ENCODE data around the gene CDKAL1.
"Not testable (repeated sequence)": the region's sequence is repeated elsewhere in the genome, so short reads cannot be mapped to it uniquely, and the experiment has no call there.

CDKAL1 gene

DNA sequence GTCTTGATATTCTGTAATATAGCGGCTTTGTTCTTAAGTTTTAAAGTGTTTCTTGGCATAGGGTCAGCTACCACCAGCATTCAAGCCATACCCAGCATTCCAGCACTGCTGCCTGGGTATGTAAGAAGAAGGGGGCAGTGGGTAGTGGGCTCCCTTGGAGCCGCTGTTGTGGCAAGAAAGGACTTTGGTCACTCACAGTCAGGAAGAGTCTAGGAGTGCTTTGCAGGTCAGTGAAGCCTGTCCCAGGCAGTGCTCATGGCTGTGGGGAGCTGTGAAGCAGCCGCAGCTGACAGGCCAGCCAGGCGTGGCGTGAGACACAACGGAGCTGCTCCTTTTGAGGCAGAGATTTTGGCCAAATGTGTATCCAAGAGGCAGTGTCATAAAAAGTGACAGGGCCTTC, 512.0 kb downstream of the CDKAL1 start:
- DNase-seq: no peak

DNA sequence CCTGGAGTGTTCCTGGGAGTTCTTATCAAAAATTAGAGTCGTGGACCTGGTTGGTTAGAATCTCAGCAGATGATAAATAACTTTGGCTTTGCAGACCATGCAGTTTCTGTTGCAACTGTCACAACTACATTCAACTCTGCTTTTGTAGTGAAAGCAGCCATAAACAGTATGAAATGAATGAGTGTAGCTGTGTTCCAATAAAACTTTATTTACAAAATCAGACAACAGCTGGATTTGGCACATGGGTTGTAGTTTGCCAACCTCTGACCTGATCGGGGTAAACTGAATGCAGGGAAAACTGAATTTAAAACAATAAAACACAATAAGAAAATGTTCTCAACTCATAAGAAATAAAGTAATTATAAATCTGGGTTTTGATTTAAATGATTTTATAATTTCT, 513.8 kb downstream of the CDKAL1 start:
- no peak for DNase-seq

DNA sequence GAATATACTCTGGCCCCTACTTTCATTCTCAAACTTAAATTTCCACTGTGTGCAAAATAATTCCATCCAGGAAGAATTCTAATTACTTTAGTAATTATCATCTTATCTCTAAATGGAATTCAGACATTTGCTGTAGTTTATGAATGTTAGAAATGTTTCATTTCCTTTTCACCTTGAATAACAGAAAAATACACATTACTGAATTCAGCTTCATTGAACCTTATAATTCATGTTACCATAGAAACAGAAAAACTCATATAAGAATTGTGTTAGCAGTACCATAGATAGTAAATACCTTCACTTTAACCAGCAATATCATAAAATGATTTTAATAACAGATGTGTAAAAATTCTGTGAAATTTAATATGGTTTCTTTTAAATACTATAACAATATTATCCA, 514.9 kb downstream of the CDKAL1 start:
- no peak for DNase-seq

DNA sequence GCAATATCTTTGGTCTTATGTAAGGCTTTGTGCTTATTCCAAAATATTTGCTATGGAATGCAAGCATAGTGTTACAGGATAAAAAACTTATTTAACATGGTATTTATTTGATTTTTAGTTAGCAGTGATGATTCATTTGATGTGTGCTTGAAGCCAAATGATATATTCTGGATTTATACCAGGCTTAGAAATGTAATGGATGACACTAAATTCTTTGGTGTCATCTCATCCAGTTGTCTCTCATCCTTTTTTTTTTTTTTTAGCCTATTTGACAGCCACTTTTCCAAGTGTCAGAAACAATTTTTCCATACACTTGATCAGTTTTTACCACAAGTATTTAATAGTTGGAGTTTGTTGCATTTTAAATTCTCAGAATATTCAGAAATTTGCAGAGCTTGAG, 515.3 kb downstream of the CDKAL1 start:
- no peak for DNase-seq

DNA sequence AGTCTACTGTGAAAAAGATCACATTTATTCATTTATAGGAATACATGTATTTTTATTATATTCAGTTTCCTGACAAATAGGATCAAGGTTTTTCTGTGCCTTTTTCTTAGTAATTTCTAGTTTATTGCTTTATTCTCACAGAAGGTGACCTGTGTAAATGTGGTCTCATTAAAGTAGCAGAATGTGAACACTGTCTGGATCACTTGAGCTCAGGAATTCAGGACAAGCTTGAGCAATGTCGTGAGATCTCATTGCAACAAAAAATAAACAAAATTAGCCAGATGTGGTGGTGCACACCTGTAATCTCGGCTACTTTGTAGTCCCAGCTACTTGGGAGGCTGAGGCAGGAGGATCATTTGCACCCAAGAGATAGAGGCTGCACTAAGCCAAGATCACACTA, 516.7 kb downstream of the CDKAL1 start:
- DNase-seq: no peak

DNA sequence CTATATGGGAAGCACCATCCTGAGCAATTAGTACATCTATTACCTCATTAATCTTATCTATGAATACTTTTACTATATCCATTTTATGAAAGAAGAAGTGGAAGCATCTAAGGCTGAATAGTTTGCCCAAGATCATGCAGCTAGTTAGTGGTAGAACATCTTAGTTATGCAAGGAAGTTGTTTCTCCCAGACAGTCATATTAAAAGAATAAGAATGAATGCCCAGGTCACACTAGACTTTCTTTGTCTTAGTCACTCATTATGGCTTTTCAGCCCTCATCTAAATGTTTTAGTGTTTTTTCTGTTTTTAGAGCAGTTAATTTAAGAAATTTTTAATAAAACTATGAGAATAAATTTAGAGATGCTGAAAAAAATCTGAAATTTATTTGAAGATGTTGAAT, 517.5 kb downstream of the CDKAL1 start:
- no peak for DNase-seq

DNA sequence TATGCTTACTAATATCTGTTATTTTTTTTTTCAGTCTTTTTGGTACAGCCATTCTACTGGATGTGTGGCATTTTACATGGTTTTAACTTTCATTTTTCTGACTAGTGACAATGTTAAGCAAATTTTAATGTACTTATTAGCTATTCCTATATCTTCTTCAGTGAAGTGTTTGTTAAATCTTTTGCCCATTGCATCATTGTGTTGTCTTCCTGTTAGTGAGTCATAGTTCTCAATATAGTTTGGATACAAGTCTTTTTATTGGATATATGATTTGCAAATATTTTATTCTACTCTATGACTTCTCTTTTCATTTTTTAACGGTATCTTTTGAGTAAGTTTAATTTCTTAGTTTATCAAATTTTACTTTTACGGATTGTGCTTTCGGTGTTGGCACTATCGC, 519.4 kb downstream of the CDKAL1 start:
- DNase-seq: no peak

DNA sequence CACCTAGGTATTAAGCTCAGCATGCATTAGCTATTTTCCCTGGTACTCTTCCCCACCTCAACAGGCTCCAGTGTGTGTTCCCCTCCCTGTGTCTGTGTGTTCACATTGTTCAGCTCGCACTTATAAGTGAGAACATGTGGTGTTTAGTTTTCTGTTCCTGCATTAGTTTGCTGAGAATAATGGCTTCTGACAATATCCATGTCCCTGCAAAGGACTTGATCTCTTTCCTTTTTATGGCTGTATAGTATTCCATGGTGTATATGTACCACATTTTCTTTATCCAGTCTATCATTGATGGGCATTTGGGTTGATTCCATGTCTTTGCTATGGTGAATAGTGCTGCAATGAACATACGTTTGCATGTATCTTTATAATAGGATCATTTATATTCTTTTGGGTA, 521.2 kb downstream of the CDKAL1 start:
- not testable (repeated sequence) for DNase-seq

DNA sequence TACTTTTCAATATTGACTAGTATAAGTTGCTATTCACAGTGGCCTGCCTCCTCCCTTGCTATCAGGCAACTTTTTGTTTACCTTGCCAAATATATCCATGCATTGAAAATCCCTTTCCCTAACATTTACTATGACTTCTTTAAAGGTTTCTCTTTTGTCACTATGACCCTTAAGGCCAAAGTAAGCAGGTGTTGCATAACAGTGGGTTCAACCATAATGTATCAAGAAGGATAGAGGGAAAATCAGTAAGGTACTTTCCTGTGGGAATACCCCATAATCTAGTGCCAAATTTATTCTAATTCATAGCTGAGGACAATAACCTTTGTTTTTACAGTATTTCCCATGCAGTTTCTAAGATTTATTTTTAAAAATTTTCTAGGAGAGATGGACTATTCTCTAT, 527.6 kb downstream of the CDKAL1 start:
- DNase-seq: no peak

DNA sequence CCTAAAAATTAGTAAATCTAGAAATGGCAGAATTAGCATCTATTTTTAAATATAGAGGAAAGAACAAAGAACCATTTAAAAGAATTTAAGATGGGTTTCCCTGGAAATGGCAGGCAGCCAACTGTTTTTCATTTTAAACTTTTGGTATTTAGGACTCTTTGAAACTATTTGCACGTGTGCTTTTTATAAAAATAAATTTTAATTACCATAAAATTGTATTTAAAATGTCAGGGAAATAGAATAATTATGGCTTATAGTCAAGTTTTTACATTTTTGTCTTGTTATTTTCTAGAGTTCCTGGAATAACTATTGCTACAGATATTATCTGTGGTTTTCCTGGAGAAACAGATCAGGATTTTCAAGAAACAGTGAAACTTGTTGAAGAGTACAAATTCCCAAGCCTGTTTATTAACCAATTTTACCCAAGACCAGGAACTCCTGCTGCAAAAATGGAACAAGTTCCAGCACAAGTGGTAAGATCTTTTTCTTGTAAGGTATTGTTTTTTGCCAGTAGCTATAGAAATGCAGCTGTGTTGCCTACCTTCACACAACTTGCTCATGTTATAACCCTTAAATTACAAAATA, 530.6 kb downstream of the CDKAL1 start:
- DNase-seq: no peak

DNA sequence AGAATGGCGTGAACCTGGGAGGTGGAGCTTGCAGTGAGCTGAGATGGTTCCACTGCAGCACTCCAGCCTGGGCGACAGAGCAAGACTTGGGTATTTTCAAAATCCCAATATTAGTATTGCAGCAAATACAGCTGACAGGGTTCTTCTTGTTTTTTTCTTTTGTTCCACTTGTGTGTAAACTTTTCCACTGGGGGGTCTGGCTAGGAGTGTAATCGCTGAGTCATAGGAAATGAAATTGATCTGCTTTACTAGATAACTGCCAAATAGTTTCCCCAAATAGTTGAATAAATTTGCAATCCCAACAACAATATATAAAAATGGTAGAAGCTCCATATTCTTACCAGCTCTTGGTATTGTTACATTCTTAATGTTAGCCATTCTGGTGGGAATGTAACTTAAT, 533.3 kb downstream of the CDKAL1 start:
- DNase-seq: no peak

DNA sequence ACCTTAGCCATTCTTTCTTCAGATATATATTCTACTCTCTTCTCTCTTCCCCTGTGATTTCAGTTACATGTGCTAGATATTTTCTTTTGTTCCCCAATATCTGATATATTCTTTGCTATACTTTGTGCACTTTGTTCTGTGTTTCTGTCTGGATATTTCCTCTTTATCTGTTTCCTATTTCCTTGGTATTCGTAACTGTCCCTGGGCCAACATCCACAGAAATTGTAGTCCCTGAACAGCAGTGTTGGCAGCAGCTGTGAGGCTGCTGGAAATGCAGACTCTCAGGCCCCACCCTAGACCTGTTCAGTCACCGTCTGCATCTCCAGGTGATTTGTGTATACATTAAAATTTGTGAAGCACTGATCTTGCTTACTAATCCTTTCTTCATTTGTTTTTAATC, 536.4 kb downstream of the CDKAL1 start:
- no peak for DNase-seq

DNA sequence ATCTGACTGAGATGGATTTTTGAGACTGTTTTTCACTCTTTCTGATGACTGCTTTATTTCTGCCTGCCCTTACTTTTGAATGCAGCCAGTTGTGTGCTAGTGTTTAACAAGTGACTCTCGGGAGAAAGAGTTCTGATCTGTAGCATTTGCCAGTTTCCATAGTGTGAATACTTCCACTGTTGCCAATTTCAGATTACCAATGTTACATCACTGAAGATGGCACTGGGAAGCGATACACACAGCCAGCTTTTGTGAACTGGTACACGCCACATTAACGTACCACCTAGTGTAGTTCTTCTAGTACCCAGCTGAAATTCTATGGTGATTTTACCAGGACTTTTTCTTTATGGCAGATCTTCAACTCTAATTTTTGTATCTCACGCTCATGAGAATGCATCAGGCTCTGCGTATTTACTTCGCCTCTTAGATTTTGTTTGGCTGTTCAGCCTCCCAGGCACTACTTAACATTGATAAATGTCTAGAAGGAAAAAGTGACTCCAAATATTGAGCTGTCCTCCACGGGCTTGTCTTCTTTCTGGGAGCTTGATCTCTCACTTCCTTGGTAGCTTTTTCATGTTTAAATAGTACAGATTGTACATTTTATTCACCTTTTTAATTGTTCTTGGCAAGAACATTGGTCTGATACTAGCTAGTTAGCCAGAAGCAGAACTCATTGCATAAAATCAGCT, 537.7 kb downstream of the CDKAL1 start:
- no peak for DNase-seq

DNA sequence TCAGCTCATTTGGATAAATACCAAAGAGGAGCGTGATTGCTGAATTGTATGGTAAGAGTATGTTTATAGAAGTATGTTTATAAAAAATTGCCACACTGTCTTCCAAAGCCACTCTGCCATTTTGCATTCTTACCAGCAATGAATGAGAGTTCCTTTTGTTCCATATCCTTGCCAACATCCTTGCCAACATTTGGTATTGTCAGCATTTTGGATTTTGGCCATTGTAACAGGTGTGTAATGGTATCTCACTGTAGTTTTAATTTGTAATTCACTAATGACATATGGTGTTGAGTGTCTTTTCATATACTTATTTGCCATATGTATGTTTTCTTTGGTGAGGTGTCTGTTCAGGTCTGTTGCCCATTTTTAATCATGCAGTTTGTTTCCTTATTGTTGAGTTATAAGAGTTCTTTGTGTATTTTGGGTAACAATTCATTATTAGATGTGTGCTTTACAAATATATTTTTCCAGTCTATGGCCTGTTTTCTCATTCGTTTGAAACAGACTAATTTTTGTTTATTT, 539.1 kb downstream of the CDKAL1 start:
- no peak for DNase-seq

DNA sequence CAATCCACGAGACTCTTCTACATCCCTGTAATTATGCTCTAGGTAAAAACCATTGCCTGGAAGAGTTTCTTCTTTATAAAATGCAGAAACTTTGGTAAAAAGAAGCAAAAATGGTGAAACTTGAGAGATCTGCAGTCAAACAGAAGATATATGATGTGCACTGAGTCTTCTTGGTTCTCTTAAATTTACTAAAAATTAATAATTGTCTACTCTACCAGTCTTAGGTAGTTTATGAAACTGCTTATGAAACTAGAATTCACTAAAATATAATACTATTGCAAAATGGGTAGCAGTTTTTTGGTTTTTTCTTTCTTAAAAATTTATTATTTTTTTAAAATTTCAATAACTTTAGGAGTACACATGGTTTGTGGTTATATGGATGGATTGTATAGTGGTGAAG, 540.2 kb downstream of the CDKAL1 start:
- no peak for DNase-seq

DNA sequence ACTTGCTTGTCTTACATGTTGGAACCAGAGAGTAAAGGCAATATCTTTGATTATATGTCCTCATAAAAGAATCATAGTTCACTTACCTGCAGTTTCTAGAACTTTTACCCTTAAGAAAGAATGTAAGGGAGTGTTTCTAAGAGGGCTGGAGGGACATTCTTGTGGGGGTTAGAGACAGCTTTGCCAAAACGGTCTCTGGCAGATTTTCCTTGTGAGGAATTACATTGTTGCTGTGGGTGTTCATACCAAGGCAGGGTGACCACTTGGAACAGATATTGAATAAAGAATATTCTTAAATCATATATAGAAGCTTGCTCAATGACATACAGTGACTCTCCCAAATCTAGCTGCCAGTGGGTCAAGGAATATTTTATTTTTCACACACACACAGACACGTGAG, 541.7 kb downstream of the CDKAL1 start:
- DNase-seq: no peak

DNA sequence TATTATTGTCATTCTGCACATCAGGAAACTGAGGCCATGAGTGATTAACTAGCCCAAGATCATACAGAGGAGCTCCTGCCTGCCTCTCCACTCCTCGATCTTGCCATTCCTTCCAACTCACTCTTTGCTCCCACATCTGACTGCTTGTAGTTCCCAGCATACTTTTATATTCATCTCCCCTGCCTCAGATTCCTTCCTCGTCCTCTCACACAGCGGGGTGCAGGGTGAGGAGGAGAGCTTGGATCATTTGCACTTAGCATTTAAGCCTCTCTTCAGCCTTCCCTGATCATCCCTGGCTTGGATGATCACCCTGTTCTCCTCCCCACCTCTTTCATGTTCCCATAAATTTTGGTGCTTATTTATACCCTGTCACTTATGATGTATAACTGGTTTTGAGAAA, 544.2 kb downstream of the CDKAL1 start:
- no peak for DNase-seq

DNA sequence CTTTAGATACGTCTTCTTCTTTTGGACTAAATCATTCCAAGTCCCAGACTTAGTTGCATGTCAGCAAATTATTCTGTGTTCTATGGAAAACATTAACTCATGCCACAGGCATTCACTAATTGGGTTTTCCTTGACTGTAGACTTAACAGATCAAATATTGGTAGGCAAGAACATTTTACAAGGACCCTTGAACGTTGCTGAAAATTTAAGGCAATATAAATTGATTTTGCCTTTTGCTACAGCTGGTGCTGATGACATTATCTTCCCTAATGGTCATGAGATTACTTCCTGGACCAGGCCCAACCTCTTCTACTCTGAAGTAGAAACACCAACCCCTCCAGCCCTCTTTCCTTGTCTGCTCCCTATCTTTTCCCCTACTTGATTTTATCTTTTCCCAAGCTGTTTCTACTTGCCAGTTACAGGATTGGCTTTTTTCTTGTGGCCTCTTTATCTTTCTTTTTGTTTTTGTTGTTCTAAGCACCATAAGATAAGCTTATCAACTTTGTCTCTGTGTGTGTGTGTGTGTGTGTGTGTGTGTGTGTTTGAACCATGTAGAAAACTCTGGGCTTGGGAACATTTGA, 545.3 kb downstream of the CDKAL1 start:
- DNase-seq: no peak

DNA sequence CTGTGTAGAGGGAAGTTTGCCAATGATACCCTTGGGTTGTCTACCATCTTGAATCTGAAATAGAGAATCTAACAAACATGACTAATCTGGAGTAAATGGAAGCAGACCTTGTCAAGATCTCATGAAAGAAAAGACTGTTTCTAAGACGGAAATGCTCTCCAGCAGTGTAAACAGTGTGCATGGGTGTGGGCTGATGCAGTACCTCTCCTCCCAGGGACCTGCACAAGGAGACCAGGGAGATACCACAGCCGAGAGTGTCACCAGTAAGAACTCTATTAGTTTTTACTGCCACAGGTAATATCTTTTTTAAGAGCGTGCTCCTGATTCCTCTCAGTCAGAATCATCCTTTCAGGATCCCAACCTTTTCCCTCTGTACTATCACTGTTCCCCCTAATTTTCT, 546.0 kb downstream of the CDKAL1 start:
- DNase-seq: no peak

DNA sequence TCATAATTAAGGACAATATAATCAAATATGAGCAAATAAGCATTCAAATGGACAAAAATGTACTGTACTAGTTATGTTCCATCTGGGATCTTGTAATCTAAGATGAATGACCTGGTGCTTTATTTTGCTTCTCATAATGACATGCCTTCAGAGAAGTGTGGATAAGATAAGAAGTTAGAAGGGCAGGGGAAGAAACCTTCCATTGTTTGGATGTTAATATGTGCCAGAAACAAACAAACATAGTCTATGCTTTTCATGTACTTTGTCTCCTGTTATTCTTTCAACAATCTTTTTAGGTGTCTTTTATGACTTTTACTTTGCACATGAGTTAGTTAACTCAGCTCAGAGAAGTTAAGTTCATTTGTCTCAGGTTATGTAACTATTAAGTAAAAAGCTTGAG, 547.8 kb downstream of the CDKAL1 start:
- DNase-seq: no peak

DNA sequence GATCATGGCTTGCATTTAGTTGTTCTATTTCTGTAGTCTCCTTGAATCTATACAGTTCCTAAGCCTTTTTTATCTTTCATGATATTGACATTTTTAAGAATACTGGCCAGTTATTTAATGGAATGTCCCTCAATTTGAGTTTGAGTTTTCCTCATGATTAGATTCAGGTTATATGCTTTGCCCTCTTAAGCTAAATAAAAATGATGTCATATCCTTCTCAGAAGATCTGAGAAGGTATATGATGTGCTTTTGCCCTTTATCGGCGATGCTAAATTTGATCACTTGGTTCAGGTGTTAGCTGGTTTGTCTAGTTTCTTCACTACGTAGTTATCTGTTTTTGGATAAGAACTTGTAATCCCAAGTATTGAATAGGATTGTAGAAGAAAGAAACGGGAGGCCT, 549.5 kb downstream of the CDKAL1 start:
- no peak for DNase-seq

DNA sequence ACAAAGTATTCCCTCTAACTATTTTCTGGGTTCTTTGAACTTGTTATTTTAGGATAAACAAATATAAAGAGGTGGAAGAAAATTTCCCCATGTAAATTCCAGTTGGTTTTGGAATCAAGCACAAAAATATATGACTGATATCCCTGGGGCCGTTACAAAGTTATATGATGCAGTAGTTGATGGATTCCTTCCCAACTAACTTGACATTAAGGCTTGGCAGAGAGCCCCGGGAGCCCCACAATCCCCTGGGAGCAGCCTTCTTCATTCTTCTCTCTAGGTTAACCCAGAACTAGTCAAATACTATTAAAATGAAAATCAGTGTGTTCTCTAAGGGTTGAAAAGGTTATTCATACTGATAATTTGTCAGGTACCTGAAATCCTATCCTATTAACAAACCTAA, 550.4 kb downstream of the CDKAL1 start:
- no peak for DNase-seq

DNA sequence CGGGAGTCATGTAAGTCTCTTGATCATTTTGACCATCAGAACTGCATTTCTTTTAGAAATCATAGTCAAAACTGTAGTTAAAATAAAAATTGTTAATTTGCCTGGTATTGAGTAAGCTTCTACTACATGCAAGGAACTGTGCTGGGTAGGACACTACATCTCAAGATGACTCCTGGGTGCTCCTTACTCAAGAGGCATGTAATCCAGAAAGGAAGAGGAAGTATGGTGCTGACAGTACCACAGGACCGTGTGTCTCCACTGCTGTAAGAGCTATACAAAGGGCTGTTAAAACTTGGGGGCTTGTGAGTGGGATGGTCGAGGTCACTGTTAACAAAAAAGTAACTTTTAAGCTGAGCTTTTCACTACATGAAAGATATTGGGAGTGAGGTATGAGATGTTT, 551.0 kb downstream of the CDKAL1 start:
- DNase-seq: no peak

DNA sequence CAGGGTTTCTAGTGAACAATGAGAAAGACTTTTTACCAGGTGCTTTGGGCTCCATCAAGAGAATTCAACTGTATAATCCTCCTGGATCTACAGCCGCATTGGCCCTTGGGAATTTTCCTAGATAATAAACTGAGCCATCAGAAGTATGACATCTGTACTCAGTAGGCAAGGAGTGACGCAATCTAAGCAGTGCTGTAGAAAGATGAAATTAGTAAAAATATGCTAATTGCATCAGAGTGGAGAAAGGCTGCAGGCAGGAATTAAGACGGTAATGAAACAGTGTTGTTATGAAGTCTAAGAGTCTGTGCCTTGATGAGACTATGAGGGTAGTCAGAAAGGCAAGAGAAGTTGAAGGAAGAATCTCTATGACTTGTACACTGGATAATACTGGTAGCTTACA, 551.4 kb downstream of the CDKAL1 start:
- no peak for DNase-seq

DNA sequence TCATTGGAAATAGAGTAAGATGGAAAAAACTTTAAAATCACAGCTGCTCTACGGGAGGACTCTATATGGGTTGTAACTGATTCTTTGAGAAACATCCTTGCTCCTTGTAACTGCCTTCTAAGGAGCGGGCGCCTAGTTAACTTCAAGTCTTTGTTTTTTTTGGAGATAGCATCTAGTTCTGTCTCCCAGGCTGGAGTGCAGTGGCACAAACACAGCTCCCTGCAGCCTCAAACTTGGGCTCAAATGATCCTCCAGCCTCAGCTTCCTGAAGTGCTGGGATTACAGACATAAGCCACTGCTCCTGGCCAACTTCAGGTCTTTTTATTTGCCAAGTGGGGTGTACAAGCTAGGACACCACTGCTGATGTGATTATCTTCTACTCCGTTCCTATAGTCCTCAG, 552.9 kb downstream of the CDKAL1 start:
- no peak for DNase-seq

All from activated CD4-positive, alpha-beta T cell treated with anti-CD3 and anti-CD28 coated beads, Interleukin-2, amount 50 U/mL, for 48 hours (primary cell).